ENCODE data around the gene VSTM2B.

The VSTM2B gene

DNA sequence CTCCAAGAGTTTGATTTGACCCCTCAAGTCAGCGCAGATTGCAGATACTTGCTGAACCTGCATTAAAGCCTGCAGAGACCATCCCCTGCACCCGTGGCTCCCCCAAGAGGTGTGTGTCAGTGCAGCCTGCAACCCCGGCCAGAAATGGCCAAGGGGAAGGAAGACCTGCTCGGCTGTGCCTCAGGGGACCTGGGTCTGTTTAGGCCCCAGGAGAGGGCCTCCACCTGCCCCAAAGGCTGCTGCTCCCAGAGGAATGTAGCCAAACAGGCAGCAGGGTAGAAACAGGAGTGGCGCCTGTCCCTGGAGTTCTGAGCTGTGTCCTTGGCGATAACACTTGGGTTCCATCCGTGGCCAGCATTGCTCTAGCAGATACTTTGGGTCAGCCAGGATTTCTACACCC lies 88.3 kb downstream of the VSTM2B start:
- no peak for DNase-seq (ENCODE audit: low spot score)
- TF ChIP-seq, protein P1, sequence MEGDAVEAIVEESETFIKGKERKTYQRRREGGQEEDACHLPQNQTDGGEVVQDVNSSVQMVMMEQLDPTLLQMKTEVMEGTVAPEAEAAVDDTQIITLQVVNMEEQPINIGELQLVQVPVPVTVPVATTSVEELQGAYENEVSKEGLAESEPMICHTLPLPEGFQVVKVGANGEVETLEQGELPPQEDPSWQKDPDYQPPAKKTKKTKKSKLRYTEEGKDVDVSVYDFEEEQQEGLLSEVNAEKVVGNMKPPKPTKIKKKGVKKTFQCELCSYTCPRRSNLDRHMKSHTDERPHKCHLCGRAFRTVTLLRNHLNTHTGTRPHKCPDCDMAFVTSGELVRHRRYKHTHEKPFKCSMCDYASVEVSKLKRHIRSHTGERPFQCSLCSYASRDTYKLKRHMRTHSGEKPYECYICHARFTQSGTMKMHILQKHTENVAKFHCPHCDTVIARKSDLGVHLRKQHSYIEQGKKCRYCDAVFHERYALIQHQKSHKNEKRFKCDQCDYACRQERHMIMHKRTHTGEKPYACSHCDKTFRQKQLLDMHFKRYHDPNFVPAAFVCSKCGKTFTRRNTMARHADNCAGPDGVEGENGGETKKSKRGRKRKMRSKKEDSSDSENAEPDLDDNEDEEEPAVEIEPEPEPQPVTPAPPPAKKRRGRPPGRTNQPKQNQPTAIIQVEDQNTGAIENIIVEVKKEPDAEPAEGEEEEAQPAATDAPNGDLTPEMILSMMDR (IDR thresholded peaks at IDR 0.05; ENCODE audit: extremely low read depth, insufficient read depth, missing control alignments) = no peak
- in situ Hi-C loops (cut with MboI; ENCODE audit: low pct_unique_long_range_greater_than_20kb, low sequenced_read_pairs, unreplicated experiment) = no loop called here
